BLaER1 (cell line): Measurements from ENCODE around the gene SYT11.

Source experiments
- H3K27ac ChIP-seq: shearing (Covaris generic); formaldehyde crosslinking; 2 replicates; pipeline ENCODE4 v1.8.1; 2022
- H3K27me3 ChIP-seq: shearing (Covaris generic); formaldehyde crosslinking; 2 replicates; pipeline ENCODE4 v1.8.1; 2022
- H3K36me3 ChIP-seq: shearing (Covaris generic); formaldehyde crosslinking; 2 replicates; pipeline ENCODE4 v1.8.1; 2022
- H3K4me1 ChIP-seq: shearing (Covaris generic); formaldehyde crosslinking; 2 replicates; pipeline ENCODE4 v1.8.1; 2022
- H3K4me2 ChIP-seq: shearing (Covaris generic); formaldehyde crosslinking; 2 replicates; pipeline ENCODE4 v1.8.1; 2022
- H3K4me3 ChIP-seq: shearing (Covaris generic); formaldehyde crosslinking; 2 replicates; pipeline ENCODE4 v1.8.1; 2022
- H3K9ac ChIP-seq: shearing (Covaris generic); formaldehyde crosslinking; 2 replicates; pipeline ENCODE4 v1.8.1; 2022
- H3K9me3 ChIP-seq: shearing (Covaris generic); formaldehyde crosslinking; 2 replicates; pipeline ENCODE4 v1.8.1; 2022
- H4K20me1 ChIP-seq: shearing (Covaris generic); formaldehyde crosslinking; 2 replicates; pipeline ENCODE4 v1.8.1; 2022
- Cebpa-rat ChIP-seq: shearing (Covaris generic); IDR thresholded peaks from 2 replicates; pipeline ENCODE4 v1.8.1; 2022

SYT11 gene

GRCh38 chr1:155880950-155881349 lies 21.6 kb downstream of the SYT11 start:
- Histone ChIP-seq H3K9me3 (no peaks in the 10 kb centered on the region), H4K20me1 (peaks cover 95% of the 10 kb centered on the region), H3K4me2 (no peak overlapping the region), H3K9ac (no peak overlapping the region), H3K4me1 (no peaks in the 10 kb centered on the region), H3K27ac (no peak overlapping the region), H3K27me3 (no peaks in the 10 kb centered on the region), H3K36me3 (peaks cover 94% of the 10 kb centered on the region), H3K4me3 (no peak overlapping the region)
- TF ChIP-seq Cebpa-rat: 0 out of 2 replicates have a peak, but pooled peaks have one; percentile 28

DNA sequence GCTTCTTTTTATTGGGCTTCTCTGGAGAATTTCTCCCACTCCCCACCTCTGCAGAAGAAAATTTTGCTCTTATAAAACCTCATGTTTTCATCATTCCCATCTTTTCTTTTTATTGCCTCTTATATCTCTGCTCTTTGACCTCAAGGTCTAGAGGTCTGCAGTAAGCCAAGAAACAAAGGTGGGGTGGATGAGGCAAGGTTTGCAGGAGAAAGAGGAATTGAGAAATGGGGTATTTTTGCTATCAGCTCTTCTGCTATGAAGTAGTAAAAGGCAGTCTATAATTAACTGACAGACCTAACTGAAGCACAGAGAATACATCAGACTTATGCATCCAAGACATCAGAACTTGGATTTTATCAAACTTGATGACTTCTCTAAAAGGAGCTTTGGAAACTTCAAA lies 22.9 kb downstream of the SYT11 start:
- Histone ChIP-seq H3K4me3 (no peak overlapping the region), H3K9ac (no peak overlapping the region; the same call in 1 of the 2 replicates), H3K27ac (no peak overlapping the region), H3K4me1 (no peaks in the 10 kb centered on the region), H4K20me1 (peaks cover 82% of the 10 kb centered on the region), H3K27me3 (no peaks in the 10 kb centered on the region), H3K9me3 (no peaks in the 10 kb centered on the region), H3K4me2 (no peak overlapping the region), H3K36me3 (peaks cover 99% of the 10 kb centered on the region)
- TF ChIP-seq Cebpa-rat: no peak

DNA sequence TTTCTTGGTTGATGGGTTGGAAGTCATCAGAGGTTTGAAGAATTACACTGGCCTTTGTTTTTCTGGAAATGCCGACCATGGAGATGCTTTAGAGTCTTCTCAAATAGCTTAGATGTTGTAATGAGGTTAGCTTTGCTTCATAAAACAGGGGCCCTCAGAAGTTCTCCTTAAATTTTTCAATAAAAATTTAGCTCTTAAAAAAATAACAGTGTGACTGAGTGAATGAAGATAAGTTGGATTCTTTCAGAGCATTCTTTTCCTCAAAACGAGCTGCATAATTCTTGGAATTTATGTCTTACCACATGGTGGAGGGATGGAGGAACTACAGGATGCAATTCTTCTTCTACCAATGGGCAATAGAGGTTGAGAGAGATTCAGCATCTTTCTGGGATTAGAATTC lies 23.4 kb downstream of the SYT11 start:
- peaks cover 77% of the 10 kb centered on the region for H4K20me1 ChIP-seq

GRCh38 chr1:155884031-155884960 lies 24.9 kb downstream of the SYT11 start:
- Histone ChIP-seq H3K27me3 (no peaks in the 10 kb centered on the region), H3K4me2 (no peak overlapping the region), H3K9me3 (no peaks in the 10 kb centered on the region), H3K36me3 (peaks cover 98% of the 10 kb centered on the region), H4K20me1 (peaks cover 65% of the 10 kb centered on the region), H3K4me1 (no peaks in the 10 kb centered on the region), H3K27ac (no peak overlapping the region), H3K9ac (no peak overlapping the region), H3K4me3 (no peak overlapping the region)
- no peak for TF ChIP-seq Cebpa-rat

More for the DNA sequence above, 23.4 kb downstream of the SYT11 start:
- Histone ChIP-seq H3K36me3 (peaks cover 99% of the 10 kb centered on the region), H3K4me1 (no peaks in the 10 kb centered on the region), H3K9ac (no peak overlapping the region; the same call in 1 of the 2 replicates), H3K27me3 (no peaks in the 10 kb centered on the region), H3K4me2 (no peak overlapping the region), H3K27ac (no peak overlapping the region), H3K4me3 (no peak overlapping the region), H3K9me3 (no peaks in the 10 kb centered on the region)
- no peak for TF ChIP-seq Cebpa-rat

DNA sequence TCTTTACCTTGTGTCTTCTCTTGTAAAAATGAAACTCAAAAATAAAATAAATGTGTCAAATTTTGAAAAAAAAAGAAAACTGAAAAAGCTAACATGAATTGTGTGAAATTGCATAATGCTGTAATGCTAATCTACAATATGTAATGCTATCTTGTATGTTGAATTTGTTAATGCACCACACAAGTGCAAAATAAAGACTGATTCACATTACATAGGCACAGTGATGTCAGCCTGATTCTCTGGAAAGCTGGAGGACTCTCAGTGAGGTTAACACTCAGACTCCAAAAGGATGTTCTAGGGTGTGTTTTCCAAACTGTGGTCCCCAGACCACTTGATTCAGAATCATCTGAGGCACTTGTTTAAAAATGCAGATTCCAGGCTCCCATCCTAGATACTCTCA lies 25.6 kb downstream of the SYT11 start:
- Histone ChIP-seq H3K4me3 (no peak overlapping the region), H3K36me3 (peaks cover 91% of the 10 kb centered on the region), H3K27ac (no peak overlapping the region), H3K27me3 (no peaks in the 10 kb centered on the region), H4K20me1 (peaks cover 58% of the 10 kb centered on the region), H3K4me1 (no peaks in the 10 kb centered on the region), H3K9ac (no peak overlapping the region), H3K4me2 (no peak overlapping the region), H3K9me3 (no peaks in the 10 kb centered on the region)
- no peak for TF ChIP-seq Cebpa-rat

- no peak overlapping the region for H3K9ac ChIP-seq
- no peak overlapping the region for H3K4me2 ChIP-seq
Measured at GRCh38 chr1:155888481-155888880, 29.1 kb downstream of the SYT11 start.

GRCh38 chr1:155889566-155889965 lies 30.2 kb downstream of the SYT11 start:
- no peaks in the 10 kb centered on the region for H3K9me3 ChIP-seq
- peaks cover 46% of the 10 kb centered on the region for H3K36me3 ChIP-seq
- TF ChIP-seq Cebpa-rat: no peak
- no peak overlapping the region for H3K27ac ChIP-seq
- H3K4me1 ChIP-seq: peaks cover 4% of the 10 kb centered on the region; the same call in 1 of the 2 replicates
- H3K9ac ChIP-seq: no peak overlapping the region
- no peaks in the 10 kb centered on the region for H3K27me3 ChIP-seq
- H3K4me3 ChIP-seq: no peak overlapping the region
- peaks cover 14% of the 10 kb centered on the region; the same call in 1 of the 2 replicates for H4K20me1 ChIP-seq
- no peak overlapping the region for H3K4me2 ChIP-seq

More at GRCh38 chr1:155888481-155888880, 29.1 kb downstream of the SYT11 start:
- Histone ChIP-seq H3K36me3 (peaks cover 57% of the 10 kb centered on the region), H4K20me1 (peaks cover 25% of the 10 kb centered on the region; the same call in 1 of the 2 replicates), H3K9me3 (no peaks in the 10 kb centered on the region), H3K27me3 (no peaks in the 10 kb centered on the region), H3K27ac (no peak overlapping the region), H3K4me3 (no peak overlapping the region), H3K4me1 (peaks cover 1% of the 10 kb centered on the region; the same call in 1 of the 2 replicates)
- TF ChIP-seq Cebpa-rat: no peak

DNA sequence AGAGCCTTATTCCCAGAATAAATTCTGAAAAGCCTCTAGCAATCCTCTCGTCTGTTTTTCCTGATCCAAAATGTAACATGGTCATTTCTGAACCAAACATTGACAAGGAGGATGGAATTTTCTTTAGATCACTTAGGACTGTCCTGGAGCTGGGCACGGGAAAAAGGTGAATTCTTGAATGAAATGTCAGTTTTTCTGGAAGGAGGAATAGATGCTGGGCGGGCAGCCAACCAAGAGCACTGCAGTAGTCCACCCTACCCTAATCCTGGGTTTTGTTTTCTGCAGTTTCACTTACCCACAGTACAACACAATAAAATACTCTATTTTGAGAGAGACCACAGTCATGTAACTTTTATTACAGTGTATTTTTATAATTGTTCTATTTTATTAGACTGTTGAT lies 30.9 kb downstream of the SYT11 start:
- Histone ChIP-seq H3K4me2 (no peak overlapping the region), H4K20me1 (peaks cover 7% of the 10 kb centered on the region; the same call in 1 of the 2 replicates), H3K36me3 (peaks cover 40% of the 10 kb centered on the region), H3K27me3 (no peaks in the 10 kb centered on the region), H3K4me1 (peaks cover 4% of the 10 kb centered on the region; the same call in 1 of the 2 replicates), H3K4me3 (no peak overlapping the region), H3K27ac (no peak overlapping the region), H3K9me3 (no peaks in the 10 kb centered on the region), H3K9ac (no peak overlapping the region)
- no peak for TF ChIP-seq Cebpa-rat

DNA sequence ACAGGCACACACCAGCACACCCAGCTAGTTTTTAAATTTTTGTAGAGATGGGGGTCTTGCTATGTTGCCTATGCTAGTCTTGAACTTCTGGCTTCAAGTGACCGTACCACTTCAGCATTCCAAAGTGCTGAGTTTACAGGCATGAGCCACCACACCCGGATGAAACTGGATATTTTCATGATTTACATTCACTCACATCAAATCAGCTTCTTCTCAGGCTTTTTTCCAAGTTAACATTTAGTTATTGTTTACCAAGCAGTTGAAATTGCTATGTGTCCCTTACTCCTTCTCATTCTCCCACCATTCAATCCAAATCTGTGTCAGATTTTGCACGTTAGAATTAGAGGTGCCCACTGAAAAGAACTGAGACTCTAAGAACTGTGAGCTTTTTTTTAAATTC lies 33.4 kb downstream of the SYT11 start:
- Histone ChIP-seq H4K20me1 (no peaks in the 10 kb centered on the region), H3K9ac (no peak overlapping the region), H3K27ac (no peak overlapping the region), H3K4me2 (no peak overlapping the region), H3K36me3 (peaks cover 40% of the 10 kb centered on the region), H3K4me3 (no peak overlapping the region), H3K4me1 (peaks cover 4% of the 10 kb centered on the region; the same call in 1 of the 2 replicates), H3K27me3 (no peaks in the 10 kb centered on the region), H3K9me3 (no peaks in the 10 kb centered on the region)
- no peak for TF ChIP-seq Cebpa-rat
